ENCODE results near the gene GRIA1.

GRIA1 gene

DNA sequence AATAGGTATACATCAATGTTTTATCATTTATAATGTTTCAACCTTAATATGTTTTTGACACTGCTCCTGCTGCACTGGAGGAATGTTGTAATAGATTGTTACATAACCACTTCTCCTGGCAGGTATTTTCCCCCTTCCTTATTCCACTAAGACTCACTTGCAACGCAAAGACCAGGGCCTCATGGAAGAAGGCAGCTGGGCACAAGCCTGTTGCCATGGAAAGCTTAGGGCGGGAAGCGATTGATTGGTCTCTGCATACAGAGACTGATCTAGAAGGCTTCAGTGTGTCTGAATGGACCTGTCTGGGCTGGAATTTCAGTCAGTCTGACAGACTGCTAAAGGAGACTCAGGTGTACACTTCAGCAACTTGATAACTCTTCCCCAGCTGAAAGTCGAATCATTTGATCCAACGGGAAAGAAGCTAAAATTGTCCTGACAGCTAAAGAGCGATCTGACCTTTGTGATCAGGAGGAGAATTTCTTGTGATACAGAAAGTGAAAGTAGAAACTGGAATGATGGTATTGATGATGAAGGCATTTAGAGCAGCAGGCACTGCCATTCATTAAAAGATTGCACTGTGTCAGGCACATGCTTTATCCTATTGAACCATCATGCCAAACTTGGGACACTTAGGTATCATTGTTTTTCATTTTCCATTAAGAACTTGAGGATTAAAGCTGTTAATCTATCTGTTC, 65.1 kb downstream of the GRIA1 start:
- TF ChIP-seq TAF1 (IDR thresholded peaks at IDR 0.05; ENCODE audit: borderline replicate concordance, insufficient read depth, low read length) (no peak), POLR2AphosphoS5 (IDR thresholded peaks at IDR 0.05; ENCODE audit: low read depth, low read length) (no peak), SIN3A (IDR thresholded peaks at IDR 0.05; ENCODE audit: borderline replicate concordance, insufficient read depth, low read length) (no peak), FOXP2 (optimal IDR thresholded peaks at IDR 0.05; ENCODE audit: borderline replicate concordance, extremely low read depth, extremely low read length, insufficient read depth) (no peak)
- TF ChIP-seq, protein P1, sequence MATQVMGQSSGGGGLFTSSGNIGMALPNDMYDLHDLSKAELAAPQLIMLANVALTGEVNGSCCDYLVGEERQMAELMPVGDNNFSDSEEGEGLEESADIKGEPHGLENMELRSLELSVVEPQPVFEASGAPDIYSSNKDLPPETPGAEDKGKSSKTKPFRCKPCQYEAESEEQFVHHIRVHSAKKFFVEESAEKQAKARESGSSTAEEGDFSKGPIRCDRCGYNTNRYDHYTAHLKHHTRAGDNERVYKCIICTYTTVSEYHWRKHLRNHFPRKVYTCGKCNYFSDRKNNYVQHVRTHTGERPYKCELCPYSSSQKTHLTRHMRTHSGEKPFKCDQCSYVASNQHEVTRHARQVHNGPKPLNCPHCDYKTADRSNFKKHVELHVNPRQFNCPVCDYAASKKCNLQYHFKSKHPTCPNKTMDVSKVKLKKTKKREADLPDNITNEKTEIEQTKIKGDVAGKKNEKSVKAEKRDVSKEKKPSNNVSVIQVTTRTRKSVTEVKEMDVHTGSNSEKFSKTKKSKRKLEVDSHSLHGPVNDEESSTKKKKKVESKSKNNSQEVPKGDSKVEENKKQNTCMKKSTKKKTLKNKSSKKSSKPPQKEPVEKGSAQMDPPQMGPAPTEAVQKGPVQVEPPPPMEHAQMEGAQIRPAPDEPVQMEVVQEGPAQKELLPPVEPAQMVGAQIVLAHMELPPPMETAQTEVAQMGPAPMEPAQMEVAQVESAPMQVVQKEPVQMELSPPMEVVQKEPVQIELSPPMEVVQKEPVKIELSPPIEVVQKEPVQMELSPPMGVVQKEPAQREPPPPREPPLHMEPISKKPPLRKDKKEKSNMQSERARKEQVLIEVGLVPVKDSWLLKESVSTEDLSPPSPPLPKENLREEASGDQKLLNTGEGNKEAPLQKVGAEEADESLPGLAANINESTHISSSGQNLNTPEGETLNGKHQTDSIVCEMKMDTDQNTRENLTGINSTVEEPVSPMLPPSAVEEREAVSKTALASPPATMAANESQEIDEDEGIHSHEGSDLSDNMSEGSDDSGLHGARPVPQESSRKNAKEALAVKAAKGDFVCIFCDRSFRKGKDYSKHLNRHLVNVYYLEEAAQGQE (IDR thresholded peaks at IDR 0.05; ENCODE audit: insufficient read depth in 1 of 2, low read depth in 2 of 2, low read length in 2 of 2) = no peak

DNA sequence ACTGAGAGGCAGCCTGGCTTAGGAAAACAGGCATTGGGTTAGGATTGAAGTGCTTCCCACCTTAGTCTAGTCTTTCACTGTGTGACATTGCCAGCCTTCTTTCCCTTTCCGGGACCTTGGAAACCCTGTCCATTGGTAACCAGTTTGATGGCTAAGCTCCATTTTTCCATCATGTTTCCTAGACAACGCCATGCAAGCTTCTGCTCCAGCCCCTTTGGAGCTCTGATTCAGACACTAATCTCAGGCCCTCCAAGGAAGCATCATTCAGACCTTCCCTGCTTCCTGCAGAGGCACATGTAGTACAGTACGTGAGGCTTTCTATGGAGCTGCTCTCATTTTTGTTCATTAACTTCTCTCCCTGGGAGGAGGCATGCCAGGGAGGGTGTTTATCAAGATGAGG, 68.5 kb downstream of the GRIA1 start:
- no peak for TF ChIP-seq TAF1 (IDR thresholded peaks at IDR 0.05; ENCODE audit: borderline replicate concordance, insufficient read depth, low read length)
- TF ChIP-seq, protein P1 (IDR thresholded peaks at IDR 0.05; ENCODE audit: insufficient read depth in 1 of 2, low read depth in 2 of 2, low read length in 2 of 2) = no peak
- no peak for TF ChIP-seq SIN3A (IDR thresholded peaks at IDR 0.05; ENCODE audit: borderline replicate concordance, insufficient read depth, low read length)
- no peak for TF ChIP-seq POLR2AphosphoS5 (IDR thresholded peaks at IDR 0.05; ENCODE audit: low read depth, low read length)
- TF ChIP-seq FOXP2 (optimal IDR thresholded peaks at IDR 0.05; ENCODE audit: borderline replicate concordance, extremely low read depth, extremely low read length, insufficient read depth) = no peak

DNA sequence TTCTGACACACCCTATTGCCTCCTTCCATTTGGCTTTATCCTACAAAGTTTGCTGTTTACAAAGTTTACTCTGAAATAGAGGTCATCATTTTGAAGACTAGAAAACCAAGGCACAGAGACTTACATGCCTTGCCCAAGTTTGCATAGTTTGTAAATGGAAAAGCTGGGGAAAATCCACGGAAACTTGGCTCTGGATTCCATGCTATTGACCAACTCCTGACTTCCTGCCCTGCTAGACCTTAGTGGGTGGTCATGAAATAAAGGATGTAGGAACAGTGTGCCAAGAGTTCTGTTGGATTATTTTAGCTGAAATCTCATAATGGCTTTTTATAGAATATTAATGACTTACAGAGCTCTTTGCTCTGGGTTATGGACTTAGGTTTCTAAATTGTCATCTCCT, 69.5 kb downstream of the GRIA1 start:
- no peak for TF ChIP-seq TAF1 (IDR thresholded peaks at IDR 0.05; ENCODE audit: borderline replicate concordance, insufficient read depth, low read length)
- TF ChIP-seq POLR2AphosphoS5 (IDR thresholded peaks at IDR 0.05; ENCODE audit: low read depth, low read length) = no peak
- TF ChIP-seq, protein P1 (IDR thresholded peaks at IDR 0.05; ENCODE audit: insufficient read depth in 1 of 2, low read depth in 2 of 2, low read length in 2 of 2) = no peak

DNA sequence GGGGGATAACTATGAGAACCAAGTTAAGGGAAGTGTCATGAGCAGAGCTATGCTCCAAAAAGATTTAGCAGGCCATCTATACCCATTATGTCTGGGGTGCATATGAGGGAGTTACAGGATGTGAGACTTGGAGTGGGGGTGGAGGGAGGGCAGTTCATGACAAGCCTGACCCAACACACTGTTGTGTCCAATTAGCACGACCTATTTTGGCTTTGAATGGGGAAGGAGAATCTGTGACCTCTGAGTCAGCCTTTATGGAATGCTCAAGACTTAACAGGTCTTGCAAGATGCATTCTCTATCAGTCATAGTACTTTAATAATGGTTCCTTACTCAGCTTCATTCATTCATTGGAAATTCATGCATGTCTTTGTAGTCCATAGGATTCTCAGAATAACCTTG, 71.7 kb downstream of the GRIA1 start:
- TF ChIP-seq FOXP2 (optimal IDR thresholded peaks at IDR 0.05; ENCODE audit: borderline replicate concordance, extremely low read depth, extremely low read length, insufficient read depth) (no peak), POLR2AphosphoS5 (IDR thresholded peaks at IDR 0.05; ENCODE audit: low read depth, low read length) (no peak), TAF1 (IDR thresholded peaks at IDR 0.05; ENCODE audit: borderline replicate concordance, insufficient read depth, low read length) (no peak), SIN3A (IDR thresholded peaks at IDR 0.05; ENCODE audit: borderline replicate concordance, insufficient read depth, low read length) (no peak)
- TF ChIP-seq, protein P1 (IDR thresholded peaks at IDR 0.05; ENCODE audit: insufficient read depth in 1 of 2, low read depth in 2 of 2, low read length in 2 of 2) = no peak

DNA sequence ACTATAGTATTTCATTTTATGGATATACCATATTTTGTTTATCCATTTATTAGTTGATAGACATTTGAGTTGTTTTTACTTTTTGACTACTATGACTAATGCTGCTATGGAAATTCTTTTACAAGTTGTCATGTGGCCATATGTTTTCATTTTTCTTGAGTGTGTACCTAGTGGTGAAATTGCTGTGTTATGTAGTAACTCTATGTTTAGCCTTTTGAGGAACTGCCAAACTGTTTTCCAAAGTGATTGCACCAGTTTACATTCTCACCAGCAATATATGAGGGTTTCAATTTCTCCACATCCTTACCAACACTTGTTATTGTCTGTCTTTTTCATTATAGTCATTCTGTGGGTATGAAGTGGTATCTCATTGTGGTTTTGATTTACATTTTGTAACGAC, 75.4 kb downstream of the GRIA1 start:
- TF ChIP-seq TAF1 (IDR thresholded peaks at IDR 0.05; ENCODE audit: borderline replicate concordance, insufficient read depth, low read length) (no peak), FOXP2 (optimal IDR thresholded peaks at IDR 0.05; ENCODE audit: borderline replicate concordance, extremely low read depth, extremely low read length, insufficient read depth) (no peak), POLR2AphosphoS5 (IDR thresholded peaks at IDR 0.05; ENCODE audit: low read depth, low read length) (no peak), SIN3A (IDR thresholded peaks at IDR 0.05; ENCODE audit: borderline replicate concordance, insufficient read depth, low read length) (no peak)
- TF ChIP-seq, protein P1 (IDR thresholded peaks at IDR 0.05; ENCODE audit: insufficient read depth in 1 of 2, low read depth in 2 of 2, low read length in 2 of 2) = no peak

Measured in PFSK-1 (cell line).